GM19043 (cell line): ENCODE measurements around the gene APC2.

Source experiments
- ATAC-seq: cut with Tn5 transposase; IDR thresholded peaks from one replicate; pipeline ENCODE4 v1.9.1; 2021; ENCODE audit warnings: low read depth; ENCODE audit not compliant: unreplicated experiment

The APC2 gene

GRCh38 chr19:1460033-1460995, 10.4 kb downstream of the APC2 start:
- ATAC-seq: no peak

GRCh38 chr19:1461862-1462261, 11.9 kb downstream of the APC2 start:
- ATAC-seq: no peak

GRCh38 chr19:1465191-1466016, 15.5 kb downstream of the APC2 start:
- no peak for ATAC-seq

- no peak for ATAC-seq
These were observed 16.1 kb downstream of the APC2 start for GRCh38 chr19:1466018-1466460.

GRCh38 chr19:1466461-1467214, 16.7 kb downstream of the APC2 start:
- no peak for ATAC-seq

GRCh38 chr19:1467215-1467489, 17.2 kb downstream of the APC2 start:
- ATAC-seq: no peak

GRCh38 chr19:1467490-1468273, 17.8 kb downstream of the APC2 start:
- no peak for ATAC-seq

GRCh38 chr19:1468274-1468820, 18.4 kb downstream of the APC2 start:
- ATAC-seq: no peak

GRCh38 chr19:1468821-1469254, 18.9 kb downstream of the APC2 start:
- no peak for ATAC-seq

- no peak for ATAC-seq
These were observed 19.5 kb downstream of the APC2 start for GRCh38 chr19:1469255-1470054.

- no peak for ATAC-seq
These were observed 20.1 kb downstream of the APC2 start for GRCh38 chr19:1470055-1470304.

- no peak for ATAC-seq
These were observed 20.5 kb downstream of the APC2 start for GRCh38 chr19:1470305-1471009.

- no peak for ATAC-seq
These were observed 21.1 kb downstream of the APC2 start for GRCh38 chr19:1471010-1471514.

GRCh38 chr19:1471515-1472160, 21.7 kb downstream of the APC2 start:
- no peak for ATAC-seq

GRCh38 chr19:1472231-1473084, 22.5 kb downstream of the APC2 start:
- no peak for ATAC-seq

GRCh38 chr19:1473085-1473851, 23.3 kb downstream of the APC2 start:
- no peak for ATAC-seq
